Activated CD4-positive, CD25-positive, alpha-beta regulatory T cell (primary cell): ENCODE measurements around the gene RAB20.
"Not testable (repeated sequence)": the region's sequence is repeated elsewhere in the genome, so short reads cannot be mapped to it uniquely, and the experiment has no call there.

ENCODE experiments used
- DNase-seq, 4 experiments: peaks; one replicate each; lab custom pipeline; 2025; lab: John Stamatoyannopoulos, UW

Gene RAB20

GRCh38 chr13:110509971-110510786, 51.3 kb downstream of the RAB20 start:
- DNase-seq, result no peak

- DNase-seq, result no peak
Observed at GRCh38 chr13:110509478-110509926, 52.0 kb downstream of the RAB20 start.

- no peak for DNase-seq
Observed at GRCh38 chr13:110507678-110508381, 53.7 kb downstream of the RAB20 start.

GRCh38 chr13:110506859-110507566, 54.5 kb downstream of the RAB20 start:
- no peak for DNase-seq

GRCh38 chr13:110506396-110506795, 55.1 kb downstream of the RAB20 start:
- no peak for DNase-seq

- DNase-seq, result no peak
Observed at GRCh38 chr13:110505594-110505993, 55.9 kb downstream of the RAB20 start.

- DNase-seq, result no peak
Observed at GRCh38 chr13:110503979-110504499, 57.5 kb downstream of the RAB20 start.

GRCh38 chr13:110503037-110503901, 58.3 kb downstream of the RAB20 start:
- DNase-seq, result no peak

GRCh38 chr13:110501188-110501587, 60.3 kb downstream of the RAB20 start:
- no peak for DNase-seq

GRCh38 chr13:110500341-110500740, 61.2 kb downstream of the RAB20 start:
- DNase-seq, result no peak

GRCh38 chr13:110499621-110500281, 61.8 kb downstream of the RAB20 start:
- no peak for DNase-seq

GRCh38 chr13:110498765-110499164, 62.8 kb downstream of the RAB20 start:
- DNase-seq, result no peak

- DNase-seq, result no peak
Observed at GRCh38 chr13:110498327-110498726, 63.2 kb downstream of the RAB20 start.

GRCh38 chr13:110497896-110498295, 63.6 kb downstream of the RAB20 start:
- not testable (repeated sequence) for DNase-seq

- no peak for DNase-seq
Observed at GRCh38 chr13:110497003-110497402, 64.5 kb downstream of the RAB20 start.

GRCh38 chr13:110496281-110496680, 65.2 kb downstream of the RAB20 start:
- no peak for DNase-seq

- no peak for DNase-seq
Observed at GRCh38 chr13:110495881-110496280, 65.6 kb downstream of the RAB20 start.

GRCh38 chr13:110495376-110495775, 66.1 kb downstream of the RAB20 start:
- no peak for DNase-seq

GRCh38 chr13:110493613-110494012, 67.9 kb downstream of the RAB20 start:
- no peak for DNase-seq

GRCh38 chr13:110492679-110493593, 68.6 kb downstream of the RAB20 start:
- DNase-seq, result no peak
